ENCODE data around the gene ISCU.
"Not testable (repeated sequence)": the region's sequence is repeated elsewhere in the genome, so short reads cannot be mapped to it uniquely, and the experiment has no call there.

ISCU gene

DNA sequence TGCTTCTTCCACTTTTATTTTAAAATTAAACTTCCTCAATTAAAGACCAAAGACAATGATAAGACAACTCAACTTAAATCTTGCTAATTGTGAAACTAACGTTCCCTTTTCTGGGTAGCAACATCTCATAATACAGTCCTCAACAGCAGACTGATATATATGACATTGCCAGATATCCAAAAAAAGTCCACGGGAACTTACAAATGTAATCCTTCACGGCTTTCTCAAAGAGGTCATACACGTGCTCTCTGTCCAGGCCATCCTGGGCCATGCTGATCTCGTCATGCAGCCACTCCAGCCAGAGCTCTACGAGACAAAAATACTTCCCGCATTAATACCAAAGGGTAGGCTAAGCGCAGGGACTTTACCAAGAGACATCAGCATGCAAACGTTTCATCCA, 14.7 kb upstream of the ISCU start:
- DNase-seq = no peak

DNA sequence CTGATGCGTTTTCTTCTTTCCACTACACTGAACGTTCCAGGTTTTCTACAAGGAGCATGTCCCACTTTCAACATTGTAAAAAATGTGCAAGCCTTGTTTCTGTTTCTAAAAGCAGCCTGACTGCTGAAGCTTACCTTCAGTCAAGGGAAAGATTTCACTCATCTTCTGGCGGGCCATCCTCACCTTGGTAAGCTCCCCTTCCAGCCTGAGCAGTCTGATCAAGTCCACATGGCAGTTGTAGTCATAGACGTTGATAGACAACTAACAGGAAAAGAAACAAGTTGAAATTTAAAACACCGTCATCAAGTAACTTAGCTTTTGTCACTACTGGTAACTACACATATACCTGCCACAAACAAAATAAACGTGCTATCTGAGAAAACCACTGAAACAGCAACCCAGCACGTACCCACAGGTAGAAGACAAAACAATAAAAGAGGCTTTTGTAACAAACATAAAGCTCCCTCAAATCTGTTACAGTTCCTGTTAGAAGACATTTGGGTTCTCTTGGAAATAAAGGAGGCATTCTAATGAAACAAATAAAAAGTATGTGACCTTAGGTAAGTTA, 13.4 kb upstream of the ISCU start:
- DNase-seq = no peak

DNA sequence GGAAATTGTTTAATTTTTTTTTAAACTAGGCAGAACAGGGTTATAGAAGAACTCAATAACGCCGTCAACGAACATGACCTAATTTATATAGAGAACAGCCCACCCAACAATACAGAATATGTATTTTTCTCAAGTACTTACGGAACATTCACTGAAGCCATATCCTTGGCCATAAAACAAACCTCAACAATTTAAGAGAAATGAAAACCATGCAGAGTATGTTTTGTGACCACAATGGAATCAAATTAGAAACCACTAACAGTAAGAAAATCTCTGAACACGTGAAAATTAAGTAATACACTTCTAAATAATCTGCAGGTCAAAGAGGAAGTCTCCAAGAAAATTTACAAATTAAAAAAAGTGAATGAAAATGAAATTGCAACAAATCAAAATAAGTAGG, 10.9 kb upstream of the ISCU start:
- no peak for DNase-seq

DNA sequence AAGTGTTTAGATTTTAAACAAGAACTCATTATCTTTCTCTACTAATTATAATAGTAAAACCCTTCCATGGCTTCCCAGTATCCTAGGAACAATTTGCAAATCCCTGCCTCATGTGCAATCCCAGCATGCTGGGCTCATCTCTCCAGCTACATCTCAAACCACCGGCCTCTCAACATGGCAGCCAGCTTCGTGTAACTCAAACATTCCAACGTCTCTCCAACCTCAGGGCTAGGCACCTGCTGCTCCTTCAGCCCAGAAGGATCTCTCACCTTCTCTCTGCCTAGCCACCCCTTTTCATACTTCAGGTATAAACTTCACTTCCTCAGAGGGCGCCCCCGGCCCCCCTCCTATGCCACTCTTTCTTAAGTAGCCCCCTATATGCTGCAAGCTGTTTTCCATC, 8.6 kb upstream of the ISCU start:
- no peak for DNase-seq

DNA sequence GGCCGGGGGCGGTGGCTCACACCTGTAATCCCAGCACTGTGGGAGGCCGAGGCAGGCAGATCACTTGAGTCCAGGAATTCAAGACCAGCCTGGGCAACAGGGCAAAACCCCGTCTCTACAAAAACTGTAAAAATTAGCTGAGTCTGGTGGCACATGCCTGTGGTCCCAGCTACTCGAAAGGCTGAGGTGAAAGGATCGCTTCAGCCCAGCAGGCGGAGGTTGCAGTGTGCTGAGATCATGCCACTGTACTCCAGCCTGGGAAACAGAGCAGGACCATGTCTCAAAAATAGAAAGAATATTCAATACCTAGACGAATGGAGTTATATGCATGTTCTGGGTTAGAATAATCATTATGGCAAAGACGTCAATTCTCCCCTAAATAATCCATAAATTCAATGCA, 7.0 kb upstream of the ISCU start:
- not testable (repeated sequence) for DNase-seq

DNA sequence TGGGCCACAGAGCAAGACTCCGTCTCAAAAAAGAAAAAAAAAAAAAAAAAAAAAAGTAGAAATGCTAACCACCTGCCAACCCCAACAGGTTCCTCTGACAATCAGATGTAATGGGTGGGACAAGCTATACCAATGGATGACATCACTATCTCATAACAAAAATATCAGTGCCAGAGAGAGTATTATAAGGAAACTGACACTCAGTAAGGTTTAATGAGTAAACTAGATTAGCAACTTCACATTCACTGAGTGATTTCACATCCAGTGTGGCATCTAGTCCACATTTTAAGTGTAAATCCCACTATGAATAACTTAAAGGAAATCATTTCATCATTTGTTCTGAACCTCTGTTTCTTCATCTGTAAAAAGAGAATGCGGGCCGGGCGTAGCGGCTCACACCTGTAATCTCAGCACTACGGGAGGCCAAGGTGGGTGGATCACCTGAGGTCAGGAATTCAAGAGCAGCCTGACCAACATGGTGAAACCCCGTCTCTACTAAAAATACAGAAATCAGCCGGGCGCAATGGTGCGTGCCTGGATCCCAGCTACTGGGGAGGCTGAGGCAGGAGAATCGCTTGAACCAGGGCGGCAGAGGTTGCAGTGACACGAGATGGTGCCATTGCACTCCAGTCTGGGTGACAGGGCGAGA, 3.3 kb upstream of the ISCU start:
- DNase-seq = no peak

DNA sequence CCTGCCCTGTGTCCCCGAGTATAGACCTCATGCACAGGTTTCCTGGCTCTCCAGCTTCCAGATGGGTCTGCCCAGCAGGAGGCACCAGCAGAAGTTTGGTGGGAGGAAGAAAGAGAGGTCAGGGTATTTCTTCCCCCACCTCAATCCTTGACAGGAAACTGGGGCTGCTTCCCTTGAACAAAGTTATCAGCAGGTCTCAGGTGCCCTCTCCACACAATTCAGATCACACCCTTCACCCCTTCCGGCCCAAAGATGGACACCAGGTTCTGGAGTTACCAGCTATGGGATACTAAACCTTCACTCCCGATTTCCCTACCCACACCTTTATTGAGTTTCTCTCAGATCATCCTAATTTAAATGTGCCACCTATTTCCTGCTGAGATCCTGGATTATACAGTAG, 2.6 kb upstream of the ISCU start:
- DNase-seq = no peak

DNA sequence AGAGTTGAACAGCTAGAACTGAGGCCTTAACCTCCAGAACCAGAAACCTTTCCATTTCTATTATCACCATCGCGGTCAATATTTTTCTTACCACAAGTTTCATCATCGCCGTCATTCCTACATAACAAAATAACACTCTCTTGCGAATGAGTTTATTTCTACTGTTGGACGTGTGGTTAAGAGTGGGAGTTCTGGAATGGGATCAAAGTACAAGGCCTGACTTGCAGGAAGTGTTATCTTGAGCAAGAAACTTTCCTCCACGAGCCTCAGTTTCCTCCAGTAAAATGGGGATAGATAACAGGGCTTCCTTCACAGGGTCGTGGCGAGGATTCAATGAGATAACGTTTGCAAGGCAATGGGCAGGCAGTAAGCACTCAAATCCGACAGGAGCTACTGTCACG, 2.1 kb upstream of the ISCU start:
- no peak for DNase-seq

DNA sequence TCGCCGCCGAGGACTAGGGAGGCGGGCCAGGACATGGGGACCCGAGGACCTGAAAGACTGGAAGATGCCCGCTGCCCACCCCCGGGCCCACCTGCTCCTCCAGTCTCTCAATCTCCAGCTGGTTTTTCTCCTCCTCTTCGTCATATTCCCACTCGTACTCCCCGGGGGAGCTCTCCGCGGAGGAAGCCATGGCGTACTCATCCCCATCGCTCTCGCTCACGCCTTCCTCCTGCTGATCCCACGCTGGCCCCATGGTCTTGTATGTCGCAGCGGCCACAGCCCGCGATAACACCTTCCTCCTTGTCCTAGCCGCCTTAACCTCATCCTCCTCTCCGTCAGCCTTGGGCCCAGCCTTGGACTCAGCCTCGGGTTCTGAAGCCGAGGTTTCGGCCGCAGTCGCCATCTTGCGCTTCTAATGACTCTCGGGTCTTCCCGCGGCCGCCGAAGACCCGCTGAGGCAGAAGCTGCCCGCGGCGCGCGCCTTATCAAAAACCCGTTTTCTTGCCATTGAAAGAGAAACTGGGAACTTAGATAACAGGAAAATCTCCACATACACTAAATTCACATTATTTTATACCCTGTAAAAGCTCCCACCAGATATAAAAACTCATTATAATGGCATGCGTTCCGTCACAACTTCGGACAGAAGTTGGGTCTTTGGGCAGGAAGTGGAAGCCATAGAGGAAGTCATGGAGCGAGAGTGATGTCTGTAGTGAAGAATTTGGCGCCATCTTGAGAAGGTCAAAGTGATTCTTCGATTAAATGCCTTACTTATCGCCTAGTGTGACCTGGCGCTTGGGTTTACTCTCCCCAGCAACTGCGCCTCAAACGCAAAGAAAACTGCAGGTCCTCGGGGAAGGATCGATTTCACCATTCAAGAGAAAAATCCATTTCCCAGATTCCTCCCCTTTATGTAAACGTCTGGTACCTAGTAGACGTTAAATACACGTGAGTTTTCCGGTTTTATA, 1.4 kb upstream of the ISCU start, which contains the start of gene SART3:
SART3 (minus strand) TSS at position 422 of the 968 bp plus-strand sequence; CDS start at position 403, 19 bp downstream.
- DNase-seq = peak; percentile 76

DNA sequence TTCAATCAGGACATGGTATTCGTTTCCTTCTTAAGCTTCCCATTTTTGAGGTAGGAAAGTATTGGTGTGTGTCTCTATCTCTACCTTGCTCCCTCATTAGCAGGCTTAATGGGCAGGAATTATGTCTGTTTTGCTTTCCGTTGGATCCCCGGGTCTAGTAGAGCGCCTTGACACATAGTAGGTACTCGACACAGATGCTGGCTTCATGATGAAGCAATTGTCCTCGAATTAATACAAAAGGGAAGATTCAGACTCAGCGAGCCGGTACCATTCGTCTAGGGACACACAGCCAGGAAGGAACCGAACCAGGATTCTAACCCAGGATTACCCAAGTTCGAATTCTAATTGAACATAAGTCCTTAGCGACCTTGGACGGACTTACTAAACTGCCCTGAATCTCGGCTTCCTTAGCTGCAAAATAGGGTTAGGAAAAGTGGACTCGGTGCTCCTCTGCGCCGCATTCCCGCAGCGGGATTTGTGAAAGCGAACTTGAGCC, 496 bp upstream of the ISCU start:
- peak; percentile 7 for DNase-seq

DNA sequence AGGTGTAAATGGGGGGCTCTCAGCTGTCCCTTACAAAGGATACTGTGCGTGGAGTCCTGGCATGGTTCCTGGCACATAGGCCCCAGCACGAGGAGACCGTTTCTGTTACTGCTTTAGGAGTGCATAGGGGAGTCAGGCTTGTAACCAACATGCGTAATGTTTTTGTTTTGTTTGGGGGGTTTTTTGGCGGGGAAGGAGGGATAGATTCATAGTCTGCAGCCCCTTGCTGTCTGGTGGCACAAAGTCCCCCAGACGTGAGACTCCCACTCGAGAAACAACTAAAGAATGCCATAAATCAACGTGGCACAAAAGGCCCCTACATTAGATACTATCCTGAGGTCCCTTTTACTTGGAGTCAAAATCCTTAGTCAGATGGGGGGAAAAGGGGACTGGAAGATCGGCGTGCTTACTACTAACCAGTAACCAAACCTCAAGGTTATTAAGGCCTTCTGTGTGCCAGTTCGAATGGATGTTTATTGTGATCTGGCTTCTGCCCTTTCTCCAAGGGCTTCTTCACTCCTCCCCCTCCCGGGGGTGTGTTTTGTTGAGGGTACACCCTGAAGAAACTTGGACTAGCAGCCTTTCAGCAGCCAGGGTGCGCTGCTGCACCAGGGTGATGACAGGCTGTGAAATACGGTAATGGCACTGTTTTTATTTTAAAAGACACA, 874 bp downstream of the ISCU start:
- DNase-seq = peak; percentile 83

DNA sequence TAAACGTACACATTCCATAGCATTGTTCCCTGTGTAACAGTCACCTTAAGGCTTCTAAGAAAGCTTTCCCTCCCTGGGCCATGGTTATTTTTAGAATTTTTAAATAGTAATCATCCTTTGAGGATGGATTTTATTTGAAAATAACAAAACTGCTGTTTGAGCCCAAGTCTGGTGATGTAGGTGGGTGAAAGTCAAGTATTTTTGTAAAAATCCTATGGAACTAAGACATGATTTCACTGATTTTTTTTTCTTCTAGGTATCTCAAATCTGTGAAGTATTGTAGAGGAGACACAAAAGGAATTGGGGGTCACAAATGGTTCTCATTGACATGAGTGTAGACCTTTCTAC, 1.4 kb downstream of the ISCU start:
- no peak for DNase-seq

DNA sequence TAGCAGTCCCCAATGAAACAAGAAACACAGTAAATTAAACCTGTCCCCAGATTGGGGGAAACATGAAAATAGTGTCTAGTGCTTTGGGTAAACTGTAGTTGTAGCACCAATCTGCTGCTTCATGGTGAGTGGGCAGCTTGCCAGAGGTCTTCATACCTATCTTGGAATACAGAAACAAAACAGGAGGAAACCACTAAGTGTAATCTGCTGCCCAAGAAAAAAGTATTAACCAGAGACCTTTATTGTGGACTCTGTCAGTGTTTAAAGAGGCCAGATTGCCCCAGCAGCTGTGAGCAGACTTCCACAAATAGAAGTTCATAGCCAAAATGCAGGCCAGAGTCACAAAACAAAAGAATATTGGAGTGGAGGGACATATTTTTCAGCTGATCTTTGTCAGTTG, 2.3 kb downstream of the ISCU start:
- no peak for DNase-seq

DNA sequence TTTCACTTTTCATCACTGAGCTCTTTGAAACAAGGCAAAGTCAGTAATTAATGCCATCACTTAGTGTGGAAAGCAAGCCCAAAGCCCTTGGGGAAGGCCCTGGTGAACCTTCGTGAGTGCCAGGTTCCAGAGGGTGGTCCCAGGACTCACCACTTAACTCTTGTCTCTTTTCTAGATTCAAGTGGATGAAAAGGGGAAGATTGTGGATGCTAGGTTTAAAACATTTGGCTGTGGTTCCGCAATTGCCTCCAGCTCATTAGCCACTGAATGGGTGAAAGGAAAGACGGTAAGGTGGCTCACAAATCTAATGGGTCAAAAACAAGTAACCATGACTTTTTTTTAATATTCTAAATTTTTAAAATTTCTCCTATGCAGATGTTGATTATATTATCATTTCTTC, 2.8 kb downstream of the ISCU start:
- DNase-seq = no peak

DNA sequence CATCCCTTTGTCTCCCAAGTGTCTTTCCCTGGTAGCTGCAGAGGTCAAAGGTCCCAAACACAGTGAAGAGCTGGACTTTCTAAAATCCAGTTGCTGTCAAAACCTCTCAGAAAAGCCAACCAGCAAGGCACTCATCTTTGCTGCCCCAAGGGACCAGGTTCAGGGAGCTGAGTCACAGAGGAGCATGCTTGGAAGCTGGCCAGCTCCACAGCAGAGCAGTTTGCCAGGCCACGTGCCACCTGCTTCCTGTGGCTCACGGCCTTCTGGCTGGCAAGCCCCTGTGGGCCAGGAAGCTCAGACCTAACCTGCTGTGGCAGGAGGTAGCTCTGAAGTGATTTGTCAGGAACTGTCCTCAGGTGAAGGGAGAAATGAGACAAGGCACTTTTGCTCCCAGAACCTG, 3.6 kb downstream of the ISCU start:
- peak; percentile 37 for DNase-seq

DNA sequence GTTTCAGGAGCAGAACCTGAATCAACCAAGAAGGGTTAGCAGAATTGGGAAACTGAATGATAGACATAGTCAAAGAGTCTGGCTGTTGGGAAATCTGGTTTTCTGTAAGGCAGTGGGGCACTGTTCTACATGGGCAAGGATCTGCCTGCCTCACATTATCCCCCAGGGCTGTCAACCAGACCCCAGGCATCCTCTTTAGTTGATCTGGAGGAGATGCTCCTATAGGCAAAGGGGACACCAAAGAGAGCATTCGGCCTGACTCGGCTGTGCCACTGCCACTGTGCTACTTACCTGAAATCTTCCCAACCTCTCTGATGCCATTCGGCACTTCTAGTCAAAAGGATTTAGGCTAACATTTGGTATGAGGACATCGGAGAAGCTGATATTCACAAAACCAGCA, 4.1 kb downstream of the ISCU start:
- no peak for DNase-seq

DNA sequence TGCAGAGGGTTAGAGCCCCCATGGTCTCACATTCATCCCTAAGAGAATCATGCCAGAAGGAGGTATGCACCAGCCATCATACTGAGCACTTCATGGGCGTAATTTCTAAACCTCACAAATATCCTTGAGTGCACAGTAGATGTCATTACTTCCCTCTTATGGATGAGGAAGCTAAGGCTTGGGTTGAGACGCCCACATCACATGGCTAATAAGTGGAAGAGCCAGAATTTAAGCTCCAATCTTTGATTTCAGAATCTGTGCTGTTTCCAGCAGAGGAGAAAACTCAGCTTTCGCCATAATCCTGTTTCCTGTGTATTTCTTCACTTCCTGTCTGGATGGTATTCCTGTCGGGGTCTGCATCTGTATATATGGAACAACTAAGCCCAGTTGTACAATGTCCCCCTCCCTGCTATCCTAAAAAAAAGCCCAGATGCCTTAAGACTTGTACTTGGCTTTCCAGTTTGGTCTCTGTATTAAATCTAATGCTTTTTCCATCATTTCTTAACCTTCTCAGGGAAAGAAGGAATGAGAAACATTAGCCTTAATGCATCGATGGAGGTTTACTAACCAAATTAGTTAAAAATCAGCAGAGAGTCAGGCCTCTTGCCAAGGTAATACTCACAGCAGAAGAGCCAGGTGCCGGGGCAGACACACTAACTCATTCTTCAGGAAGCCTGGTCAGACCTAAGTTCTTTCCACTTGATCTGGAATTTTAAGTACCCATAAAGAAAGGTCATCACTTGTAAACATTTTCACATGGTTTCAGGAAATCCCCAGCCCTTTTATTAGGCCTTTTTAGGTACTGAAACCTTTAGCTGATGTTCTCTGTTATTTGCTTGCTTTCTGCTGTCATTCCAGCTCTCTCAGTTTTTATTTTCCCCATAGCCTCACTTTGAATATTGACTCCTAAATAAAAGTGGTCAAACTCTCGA, 5.3 kb downstream of the ISCU start:
- no peak for DNase-seq

DNA sequence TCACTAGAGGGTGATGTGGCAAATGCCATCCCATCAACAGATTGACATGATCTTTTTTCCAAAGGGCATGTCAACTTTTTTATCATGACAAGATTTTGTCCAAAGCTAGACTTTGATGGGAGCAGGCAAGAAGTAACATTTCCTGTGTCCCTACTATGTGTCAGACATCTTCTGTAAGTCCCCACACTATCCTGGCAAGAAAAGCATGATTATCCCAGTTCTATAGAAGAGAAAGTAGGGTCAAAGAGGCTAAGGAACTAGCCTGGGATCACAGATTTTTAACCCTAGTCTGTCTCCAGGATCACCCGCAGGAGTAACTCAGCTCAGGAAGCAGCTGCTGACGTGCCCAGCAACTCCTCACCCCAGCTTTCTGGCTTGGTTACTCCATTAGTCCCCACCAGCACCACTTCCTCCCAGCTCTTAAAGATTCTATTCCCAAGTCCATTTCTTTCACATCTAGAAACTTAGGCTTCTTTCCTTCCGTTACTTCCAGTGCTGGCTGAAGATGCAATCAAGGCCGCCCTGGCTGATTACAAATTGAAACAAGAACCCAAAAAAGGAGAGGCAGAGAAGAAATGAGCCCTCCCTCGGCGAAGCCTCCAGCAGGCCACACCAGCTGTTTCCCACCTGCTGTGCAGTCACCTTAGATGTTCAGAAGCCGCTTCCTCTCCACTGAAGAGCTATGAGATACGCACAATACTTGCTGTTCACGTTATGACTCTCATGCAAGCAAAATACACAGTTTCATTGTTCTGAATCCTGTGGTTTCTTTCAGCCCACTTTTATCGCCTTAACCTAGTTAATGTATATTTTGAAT, 6.2 kb downstream of the ISCU start:
- peak; percentile 46 for DNase-seq

DNA sequence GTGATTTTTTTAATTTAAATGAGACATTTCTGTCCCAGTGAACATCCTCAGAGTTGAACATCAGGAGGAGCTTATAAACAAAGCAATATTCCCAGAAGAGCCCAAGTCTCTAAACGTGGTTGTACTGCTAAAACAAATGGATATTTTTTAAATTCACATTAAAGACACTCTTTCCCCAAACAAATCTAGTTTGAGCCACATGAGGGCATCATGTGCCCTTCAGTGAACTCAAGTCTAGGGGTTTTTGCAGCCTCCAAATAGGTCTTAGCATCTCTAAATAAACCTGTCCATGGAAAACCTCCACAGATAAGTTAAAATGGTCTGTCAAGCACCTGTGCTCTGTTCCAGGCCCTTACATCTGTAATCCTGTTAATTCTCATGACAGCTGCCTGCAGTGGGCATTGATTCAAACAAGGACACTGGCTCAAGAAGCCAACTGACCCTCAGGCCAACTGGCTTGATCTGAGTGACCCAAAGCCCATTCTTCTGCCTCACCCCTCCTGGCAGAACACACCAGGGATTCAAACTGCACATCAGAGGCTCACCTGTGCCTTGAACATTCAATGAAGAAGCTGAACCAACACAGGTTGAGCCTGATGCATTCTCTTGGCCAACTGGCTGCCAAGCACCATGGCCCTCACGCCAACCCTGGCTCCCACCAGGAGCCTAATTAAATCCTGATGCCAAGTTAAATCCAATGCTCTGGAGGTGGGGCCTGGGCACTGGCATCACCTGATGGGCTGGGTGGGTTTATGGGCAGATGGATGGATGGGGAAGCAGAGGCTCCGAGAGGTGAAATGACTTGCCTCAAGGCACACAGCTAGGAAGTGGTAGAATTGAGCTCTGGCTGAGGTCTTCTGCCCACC, 8.6 kb downstream of the ISCU start:
- DNase-seq = no peak

DNA sequence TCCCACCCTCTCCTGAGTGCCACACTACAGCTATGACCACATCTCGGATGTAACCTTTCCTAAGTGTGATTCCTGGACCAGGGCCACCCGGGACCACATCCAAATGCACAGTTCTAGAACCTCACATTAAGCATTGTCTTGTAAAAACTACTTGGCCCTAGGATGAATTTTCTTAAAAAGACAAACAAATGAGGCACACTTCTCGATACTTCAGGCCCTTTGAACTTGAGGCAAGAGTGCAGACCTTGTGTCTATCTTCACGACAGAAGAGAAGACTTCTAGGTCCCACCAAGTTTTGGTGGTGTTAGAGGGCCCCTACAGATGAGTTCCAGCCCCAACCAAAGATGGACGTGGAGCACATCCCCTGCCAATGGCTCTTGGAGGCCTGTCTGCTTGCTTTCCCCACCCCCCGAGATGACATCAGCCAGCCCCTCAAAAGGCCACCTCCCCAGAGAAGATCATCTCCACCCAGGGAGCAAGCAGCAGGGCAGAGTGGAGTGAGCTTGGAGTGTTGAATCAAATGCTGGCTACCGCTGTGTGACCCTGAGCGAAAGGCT, 9.3 kb downstream of the ISCU start:
- DNase-seq = no peak
